Hepatic stellate cell (primary cell): ENCODE results near the gene ST6GALNAC6.
"Not testable (repeated sequence)": the region's sequence is repeated elsewhere in the genome, so short reads cannot be mapped to it uniquely, and the experiment has no call there.

ENCODE experiments used
- DNase-seq: peaks from one replicate; pipeline ENCODE4 v3.0.0; 2011; ENCODE audit warnings: low spot score

Gene ST6GALNAC6

GRCh38 chr9:127854960-127855359, 44.4 kb downstream of the ST6GALNAC6 start:
- DNase-seq = no peak

- peak; percentile 76 for DNase-seq
Measured at GRCh38 chr9:127854184-127854806, 45.1 kb downstream of the ST6GALNAC6 start, which contains the start of gene ENG. Gene ENG, minus strand, starts transcription at chr9:127854658. Its CDS starts 303 bp downstream, at chr9:127854355.

- no peak for DNase-seq
Measured at GRCh38 chr9:127853312-127854183, 45.9 kb downstream of the ST6GALNAC6 start.

GRCh38 chr9:127852829-127853228, 46.6 kb downstream of the ST6GALNAC6 start:
- DNase-seq = no peak

- DNase-seq = no peak
Measured at GRCh38 chr9:127850286-127850830, 49.0 kb downstream of the ST6GALNAC6 start.

- no peak for DNase-seq
Measured at GRCh38 chr9:127848756-127849504, 50.5 kb downstream of the ST6GALNAC6 start.

- DNase-seq = no peak
Measured at GRCh38 chr9:127847833-127848755, 51.3 kb downstream of the ST6GALNAC6 start.

GRCh38 chr9:127847178-127847510, 52.3 kb downstream of the ST6GALNAC6 start:
- DNase-seq = peak; percentile 56

GRCh38 chr9:127846443-127847177, 52.8 kb downstream of the ST6GALNAC6 start:
- peak; percentile 64 for DNase-seq

- DNase-seq = not testable (repeated sequence)
Measured at GRCh38 chr9:127845619-127846018, 53.8 kb downstream of the ST6GALNAC6 start.

- peak; percentile 76 for DNase-seq
Measured at GRCh38 chr9:127844821-127845359, 54.5 kb downstream of the ST6GALNAC6 start.

GRCh38 chr9:127841087-127841835, 58.1 kb downstream of the ST6GALNAC6 start:
- no peak for DNase-seq

GRCh38 chr9:127838375-127839078, 60.9 kb downstream of the ST6GALNAC6 start:
- DNase-seq = peak; percentile 95

- DNase-seq = no peak
Measured at GRCh38 chr9:127837346-127837745, 62.1 kb downstream of the ST6GALNAC6 start.

GRCh38 chr9:127836561-127836960, 62.8 kb downstream of the ST6GALNAC6 start:
- DNase-seq = not testable (repeated sequence)

- peak; percentile 92 for DNase-seq
Measured at GRCh38 chr9:127835991-127836516, 63.3 kb downstream of the ST6GALNAC6 start.
